H1 (cell line): ENCODE results near the gene CAMTA1. TPM values are rescaled to one million over a fixed set of nuclear protein-coding genes. Genes with fewer than 3 reads are reported as not detected.

Source experiments
- BCL11A ChIP-seq, 2 experiments: IDR thresholded peaks; one replicate each; pipeline ENCODE4 v1.6.1; 2011; ENCODE audit warnings: low read depth in 2 of 2, low read length in 2 of 2, mild to moderate bottlenecking in 2 of 2
- CEBPB ChIP-seq: IDR thresholded peaks from 2 replicates; pipeline ENCODE4 v1.6.1; 2012; ENCODE audit warnings: low read depth, low read length
- EP300 ChIP-seq, 2 experiments: IDR thresholded peaks; 1 replicate in 1 of 2; 2 replicates in 1 of 2; pipeline ENCODE4 v1.6.1; 2011 to 2012; ENCODE audit warnings: low read depth in 2 of 2, low read length in 2 of 2, mild to moderate bottlenecking in 2 of 2, borderline replicate concordance in 1 of 2, inconsistent platforms in 1 of 2, moderate library complexity in 1 of 2
- KDM4A ChIP-seq: IDR thresholded peaks from one replicate; pipeline ENCODE4 v1.7.1; 2012; ENCODE audit warnings: low read depth, mild to moderate bottlenecking, moderate library complexity, low read length, inconsistent platforms; ENCODE audit not compliant: severe bottlenecking
- POLR2A ChIP-seq, 2 experiments: IDR thresholded peaks; 1 replicate in 1 of 2; 2 replicates in 1 of 2; pipeline ENCODE4 v1.6.1; 2011; ENCODE audit warnings: low read depth in 2 of 2, low read length in 2 of 2, mild to moderate bottlenecking in 2 of 2; ENCODE audit errors: control extremely low read depth in 1 of 2
- polyA plus RNA-seq, 7 experiments: library from polyadenylated mRNA; depleted of rRNA in 3 of 7; stranded (reverse) in 5 of 7; unstranded in 2 of 7; fragments of >200 nt in 5 of 7; fragments of 200-250 nt in 2 of 7; gene quantifications; 1 replicate in 5 of 7; 2 replicates in 1 of 7; 4 replicates in 1 of 7; pipeline versions ENCODE4 v1.2.1 to v1.2.3, GENCODE V29; 2011 to 2013; ENCODE audit warnings: missing spikeins in 2 of 7, mixed read lengths in 2 of 7
- total RNA-seq: library from RNA; stranded (reverse); fragmentation: NEBNext Ultra II Directional; extraction: Animal tissue kit (Norgen Biotek cat#: 25700); gene quantifications from 2 replicates; pipeline ENCODE4 v1.2.1, GENCODE V29; 2021
- TF ChIP-seq, protein P1 (sequence below): fragments of 300-600 bp; sonication (generic); IDR thresholded peaks from 2 replicates; pipeline ENCODE4 v1.7.1; 2012; ENCODE audit warnings: low read length, moderate library complexity, mild to moderate bottlenecking, inconsistent platforms; ENCODE audit not compliant: insufficient replicate concordance
- TF ChIP-seq, protein P2 (sequence below): IDR thresholded peaks from 2 replicates; pipeline ENCODE4 v1.6.1; 2011; ENCODE audit warnings: low read length, improper control_type of control experiment
- TF ChIP-seq, protein P3 (sequence below): IDR thresholded peaks from 2 replicates; pipeline ENCODE4 v1.6.1; 2011; ENCODE audit warnings: low read depth, mild to moderate bottlenecking, low read length; ENCODE audit not compliant: insufficient read depth

The CAMTA1 gene
- total and polyA plus RNA-seq, 2 of the 8 experiments (the other 6 are each of a cell fraction or from before 2014, with no cell fraction given): 65.0 to 119 TPM

DNA sequence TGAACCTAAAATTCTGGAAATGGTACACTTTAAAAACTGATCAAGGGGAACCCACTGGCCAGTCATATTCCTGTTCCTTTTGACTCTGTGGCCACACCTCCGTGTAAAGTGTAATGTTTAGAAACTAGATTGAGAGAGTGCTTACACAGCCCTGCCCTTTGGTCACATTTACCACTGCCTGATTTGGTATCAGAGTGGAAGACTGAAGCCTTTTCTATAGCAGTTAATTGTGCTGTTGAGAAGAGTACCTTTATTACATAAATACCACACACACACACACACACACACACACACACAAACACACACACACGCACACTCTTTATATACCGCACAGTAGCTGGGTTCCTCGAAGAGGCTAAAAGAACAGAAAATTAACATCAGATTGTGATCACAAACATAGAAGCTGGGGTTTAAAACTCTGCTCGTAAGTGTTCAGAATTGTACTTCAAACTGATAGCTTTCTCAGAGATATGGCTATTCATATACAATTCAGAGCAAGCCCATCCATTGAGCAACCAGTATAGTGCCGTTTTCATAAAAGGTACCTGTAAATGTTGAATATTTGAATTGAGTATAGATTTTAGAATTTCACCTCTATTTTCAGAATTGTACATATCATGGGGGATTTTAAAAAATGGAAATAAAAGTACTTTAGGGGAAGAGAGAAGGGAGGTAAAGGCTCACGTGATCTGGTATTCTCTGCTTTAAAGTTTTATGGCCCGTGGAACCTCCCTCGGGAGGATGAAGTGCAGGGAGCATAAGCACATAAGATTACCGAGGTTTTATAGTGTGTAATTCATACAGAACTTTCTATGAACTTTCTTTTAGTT is 37.5 kb downstream of the CAMTA1 start (continued):
- TF ChIP-seq, protein P1, sequence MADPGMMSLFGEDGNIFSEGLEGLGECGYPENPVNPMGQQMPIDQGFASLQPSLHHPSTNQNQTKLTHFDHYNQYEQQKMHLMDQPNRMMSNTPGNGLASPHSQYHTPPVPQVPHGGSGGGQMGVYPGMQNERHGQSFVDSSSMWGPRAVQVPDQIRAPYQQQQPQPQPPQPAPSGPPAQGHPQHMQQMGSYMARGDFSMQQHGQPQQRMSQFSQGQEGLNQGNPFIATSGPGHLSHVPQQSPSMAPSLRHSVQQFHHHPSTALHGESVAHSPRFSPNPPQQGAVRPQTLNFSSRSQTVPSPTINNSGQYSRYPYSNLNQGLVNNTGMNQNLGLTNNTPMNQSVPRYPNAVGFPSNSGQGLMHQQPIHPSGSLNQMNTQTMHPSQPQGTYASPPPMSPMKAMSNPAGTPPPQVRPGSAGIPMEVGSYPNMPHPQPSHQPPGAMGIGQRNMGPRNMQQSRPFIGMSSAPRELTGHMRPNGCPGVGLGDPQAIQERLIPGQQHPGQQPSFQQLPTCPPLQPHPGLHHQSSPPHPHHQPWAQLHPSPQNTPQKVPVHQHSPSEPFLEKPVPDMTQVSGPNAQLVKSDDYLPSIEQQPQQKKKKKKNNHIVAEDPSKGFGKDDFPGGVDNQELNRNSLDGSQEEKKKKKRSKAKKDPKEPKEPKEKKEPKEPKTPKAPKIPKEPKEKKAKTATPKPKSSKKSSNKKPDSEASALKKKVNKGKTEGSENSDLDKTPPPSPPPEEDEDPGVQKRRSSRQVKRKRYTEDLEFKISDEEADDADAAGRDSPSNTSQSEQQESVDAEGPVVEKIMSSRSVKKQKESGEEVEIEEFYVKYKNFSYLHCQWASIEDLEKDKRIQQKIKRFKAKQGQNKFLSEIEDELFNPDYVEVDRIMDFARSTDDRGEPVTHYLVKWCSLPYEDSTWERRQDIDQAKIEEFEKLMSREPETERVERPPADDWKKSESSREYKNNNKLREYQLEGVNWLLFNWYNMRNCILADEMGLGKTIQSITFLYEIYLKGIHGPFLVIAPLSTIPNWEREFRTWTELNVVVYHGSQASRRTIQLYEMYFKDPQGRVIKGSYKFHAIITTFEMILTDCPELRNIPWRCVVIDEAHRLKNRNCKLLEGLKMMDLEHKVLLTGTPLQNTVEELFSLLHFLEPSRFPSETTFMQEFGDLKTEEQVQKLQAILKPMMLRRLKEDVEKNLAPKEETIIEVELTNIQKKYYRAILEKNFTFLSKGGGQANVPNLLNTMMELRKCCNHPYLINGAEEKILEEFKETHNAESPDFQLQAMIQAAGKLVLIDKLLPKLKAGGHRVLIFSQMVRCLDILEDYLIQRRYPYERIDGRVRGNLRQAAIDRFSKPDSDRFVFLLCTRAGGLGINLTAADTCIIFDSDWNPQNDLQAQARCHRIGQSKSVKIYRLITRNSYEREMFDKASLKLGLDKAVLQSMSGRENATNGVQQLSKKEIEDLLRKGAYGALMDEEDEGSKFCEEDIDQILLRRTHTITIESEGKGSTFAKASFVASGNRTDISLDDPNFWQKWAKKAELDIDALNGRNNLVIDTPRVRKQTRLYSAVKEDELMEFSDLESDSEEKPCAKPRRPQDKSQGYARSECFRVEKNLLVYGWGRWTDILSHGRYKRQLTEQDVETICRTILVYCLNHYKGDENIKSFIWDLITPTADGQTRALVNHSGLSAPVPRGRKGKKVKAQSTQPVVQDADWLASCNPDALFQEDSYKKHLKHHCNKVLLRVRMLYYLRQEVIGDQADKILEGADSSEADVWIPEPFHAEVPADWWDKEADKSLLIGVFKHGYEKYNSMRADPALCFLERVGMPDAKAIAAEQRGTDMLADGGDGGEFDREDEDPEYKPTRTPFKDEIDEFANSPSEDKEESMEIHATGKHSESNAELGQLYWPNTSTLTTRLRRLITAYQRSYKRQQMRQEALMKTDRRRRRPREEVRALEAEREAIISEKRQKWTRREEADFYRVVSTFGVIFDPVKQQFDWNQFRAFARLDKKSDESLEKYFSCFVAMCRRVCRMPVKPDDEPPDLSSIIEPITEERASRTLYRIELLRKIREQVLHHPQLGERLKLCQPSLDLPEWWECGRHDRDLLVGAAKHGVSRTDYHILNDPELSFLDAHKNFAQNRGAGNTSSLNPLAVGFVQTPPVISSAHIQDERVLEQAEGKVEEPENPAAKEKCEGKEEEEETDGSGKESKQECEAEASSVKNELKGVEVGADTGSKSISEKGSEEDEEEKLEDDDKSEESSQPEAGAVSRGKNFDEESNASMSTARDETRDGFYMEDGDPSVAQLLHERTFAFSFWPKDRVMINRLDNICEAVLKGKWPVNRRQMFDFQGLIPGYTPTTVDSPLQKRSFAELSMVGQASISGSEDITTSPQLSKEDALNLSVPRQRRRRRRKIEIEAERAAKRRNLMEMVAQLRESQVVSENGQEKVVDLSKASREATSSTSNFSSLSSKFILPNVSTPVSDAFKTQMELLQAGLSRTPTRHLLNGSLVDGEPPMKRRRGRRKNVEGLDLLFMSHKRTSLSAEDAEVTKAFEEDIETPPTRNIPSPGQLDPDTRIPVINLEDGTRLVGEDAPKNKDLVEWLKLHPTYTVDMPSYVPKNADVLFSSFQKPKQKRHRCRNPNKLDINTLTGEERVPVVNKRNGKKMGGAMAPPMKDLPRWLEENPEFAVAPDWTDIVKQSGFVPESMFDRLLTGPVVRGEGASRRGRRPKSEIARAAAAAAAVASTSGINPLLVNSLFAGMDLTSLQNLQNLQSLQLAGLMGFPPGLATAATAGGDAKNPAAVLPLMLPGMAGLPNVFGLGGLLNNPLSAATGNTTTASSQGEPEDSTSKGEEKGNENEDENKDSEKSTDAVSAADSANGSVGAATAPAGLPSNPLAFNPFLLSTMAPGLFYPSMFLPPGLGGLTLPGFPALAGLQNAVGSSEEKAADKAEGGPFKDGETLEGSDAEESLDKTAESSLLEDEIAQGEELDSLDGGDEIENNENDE: no peak
- TF ChIP-seq, protein P2, sequence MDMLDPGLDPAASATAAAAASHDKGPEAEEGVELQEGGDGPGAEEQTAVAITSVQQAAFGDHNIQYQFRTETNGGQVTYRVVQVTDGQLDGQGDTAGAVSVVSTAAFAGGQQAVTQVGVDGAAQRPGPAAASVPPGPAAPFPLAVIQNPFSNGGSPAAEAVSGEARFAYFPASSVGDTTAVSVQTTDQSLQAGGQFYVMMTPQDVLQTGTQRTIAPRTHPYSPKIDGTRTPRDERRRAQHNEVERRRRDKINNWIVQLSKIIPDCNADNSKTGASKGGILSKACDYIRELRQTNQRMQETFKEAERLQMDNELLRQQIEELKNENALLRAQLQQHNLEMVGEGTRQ: no peak
- TF ChIP-seq, protein P3, sequence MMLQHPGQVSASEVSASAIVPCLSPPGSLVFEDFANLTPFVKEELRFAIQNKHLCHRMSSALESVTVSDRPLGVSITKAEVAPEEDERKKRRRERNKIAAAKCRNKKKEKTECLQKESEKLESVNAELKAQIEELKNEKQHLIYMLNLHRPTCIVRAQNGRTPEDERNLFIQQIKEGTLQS: no peak
- TF ChIP-seq CEBPB (no peak), POLR2A (IDR thresholded peaks at IDR 0.05; ENCODE audit: control extremely low read depth in 1 of 2, low read depth in 2 of 2, low read length in 2 of 2) (no peak), KDM4A (no peak), BCL11A (IDR thresholded peaks at IDR 0.05; ENCODE audit: low read depth in 2 of 2, low read length in 2 of 2) (no peak), EP300 (IDR thresholded peaks at IDR 0.05; ENCODE audit: borderline replicate concordance in 1 of 2, low read depth in 2 of 2, low read length in 2 of 2) (no peak)
